Measurements from ENCODE around the gene GNB3.

DNA sequence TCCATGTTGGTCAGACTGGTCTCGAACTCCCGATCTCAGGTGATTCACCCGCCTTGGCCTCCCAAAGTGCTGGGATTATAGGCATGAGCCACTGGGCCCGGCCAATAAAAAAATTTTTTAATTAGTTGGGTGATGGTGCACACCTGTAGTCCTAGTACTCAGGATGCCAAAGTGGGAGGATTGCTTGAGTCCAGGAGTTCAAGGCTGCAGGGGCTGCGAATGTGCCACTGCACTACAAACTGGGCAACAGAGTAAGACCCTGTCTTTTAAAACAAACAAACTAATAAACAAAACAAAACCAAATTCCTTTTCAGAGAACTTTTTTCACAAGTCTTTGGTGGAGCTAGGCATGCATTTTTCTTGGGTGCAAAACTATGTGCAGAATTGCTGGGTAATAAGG is 42.5 kb downstream of the GNB3 start:
- TF ChIP-seq, protein P1, sequence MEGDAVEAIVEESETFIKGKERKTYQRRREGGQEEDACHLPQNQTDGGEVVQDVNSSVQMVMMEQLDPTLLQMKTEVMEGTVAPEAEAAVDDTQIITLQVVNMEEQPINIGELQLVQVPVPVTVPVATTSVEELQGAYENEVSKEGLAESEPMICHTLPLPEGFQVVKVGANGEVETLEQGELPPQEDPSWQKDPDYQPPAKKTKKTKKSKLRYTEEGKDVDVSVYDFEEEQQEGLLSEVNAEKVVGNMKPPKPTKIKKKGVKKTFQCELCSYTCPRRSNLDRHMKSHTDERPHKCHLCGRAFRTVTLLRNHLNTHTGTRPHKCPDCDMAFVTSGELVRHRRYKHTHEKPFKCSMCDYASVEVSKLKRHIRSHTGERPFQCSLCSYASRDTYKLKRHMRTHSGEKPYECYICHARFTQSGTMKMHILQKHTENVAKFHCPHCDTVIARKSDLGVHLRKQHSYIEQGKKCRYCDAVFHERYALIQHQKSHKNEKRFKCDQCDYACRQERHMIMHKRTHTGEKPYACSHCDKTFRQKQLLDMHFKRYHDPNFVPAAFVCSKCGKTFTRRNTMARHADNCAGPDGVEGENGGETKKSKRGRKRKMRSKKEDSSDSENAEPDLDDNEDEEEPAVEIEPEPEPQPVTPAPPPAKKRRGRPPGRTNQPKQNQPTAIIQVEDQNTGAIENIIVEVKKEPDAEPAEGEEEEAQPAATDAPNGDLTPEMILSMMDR (IDR thresholded peaks at IDR 0.05) = no peak
- no peak for TF ChIP-seq POLR2A (IDR thresholded peaks at IDR 0.05)

Measured in lower leg skin (tissue), 3 donors.